ENCODE measurements around the gene GLIPR2. TPM values are rescaled to one million over a fixed set of nuclear protein-coding genes. Genes with fewer than 3 reads are reported as not detected.

Gene GLIPR2
- total RNA-seq, 1 experiment from 2014 or later, result 1.6 TPM

- Mint-ChIP-seq H3K4me1 (ENCODE audit: low read depth, unreplicated experiment) (no peaks in the 10 kb centered on the region), H3K36me3 (ENCODE audit: insufficient read depth, unreplicated experiment) (no peaks in the 10 kb centered on the region), H3K27me3 (ENCODE audit: insufficient read depth, unreplicated experiment) (no peaks in the 10 kb centered on the region), H3K4me3 (ENCODE audit: unreplicated experiment) (no peak overlapping the region), H3K9me3 (ENCODE audit: unreplicated experiment) (peaks cover 15% of the 10 kb centered on the region), H3K27ac (ENCODE audit: unreplicated experiment) (no peak overlapping the region)
- Histone ChIP-seq H3K4me3 (ENCODE audit: low read depth, low read length) (no peak overlapping the region), H3K27me3 (replicated peaks; ENCODE audit: control insufficient read depth, insufficient read depth, low read length) (no peaks in the 10 kb centered on the region), H3K4me1 (no peaks in the 10 kb centered on the region), H3K9me3 (peaks cover 6% of the 10 kb centered on the region; the same call in 1 of the 2 replicates), H3K36me3 (ENCODE audit: control insufficient read depth, insufficient read depth, low read length) (no peaks in the 10 kb centered on the region)
- intact Hi-C loops (cut with micrococcal nuclease; ENCODE audit: unreplicated experiment), result no loop called here
- ChIA-PET CTCF (no interaction called here), POLR2A (no interaction called here)
- no peak for TF ChIP-seq CTCF (IDR thresholded peaks at IDR 0.05; ENCODE audit: insufficient read depth in 1 of 2, low read depth in 1 of 2, low read length in 1 of 2, severe bottlenecking in 1 of 2, unreplicated experiment in 1 of 2)
- BruUV-seq (replicated peaks), result no TSS peak
- DNase-seq, result no peak
Observed at GRCh38 chr9:36147441-36148175, 11.1 kb downstream of the GLIPR2 start.

DNA sequence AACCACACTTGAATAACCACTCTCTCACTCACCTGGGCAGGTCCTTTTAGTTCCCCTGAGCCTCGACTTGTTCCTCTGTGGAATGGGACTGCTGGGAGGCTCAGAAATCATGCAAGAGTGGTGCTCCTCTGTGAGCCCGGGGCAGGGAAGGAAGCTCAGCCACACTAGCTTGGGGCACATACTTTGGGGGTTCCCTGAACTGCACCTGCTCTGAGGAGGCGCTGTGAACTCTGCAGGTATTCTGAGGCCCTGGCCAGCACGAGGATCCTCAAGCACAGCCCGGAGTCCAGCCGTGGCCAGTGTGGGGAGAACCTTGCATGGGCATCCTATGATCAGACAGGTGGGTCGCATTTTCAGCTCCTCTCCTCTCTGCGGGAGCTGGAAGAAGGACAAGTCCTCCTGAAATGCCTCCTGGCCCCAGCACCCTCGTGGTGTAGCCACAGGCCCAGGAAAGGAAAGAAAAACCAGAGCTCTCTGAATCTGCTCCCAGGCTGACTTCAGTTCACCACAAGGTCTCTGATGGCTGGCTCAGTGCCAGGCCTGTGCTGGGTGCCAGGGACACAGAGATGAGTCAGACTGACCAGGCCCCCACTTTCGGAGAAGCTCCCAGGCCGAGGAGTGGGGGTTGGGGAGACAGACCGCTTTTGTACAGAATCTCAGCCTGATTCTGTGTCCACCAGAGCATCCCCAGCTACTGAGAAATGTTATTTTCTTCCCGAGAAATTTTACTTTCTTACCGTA, 11.9 kb downstream of the GLIPR2 start:
- no peaks in the 10 kb centered on the region for H3K36me3 Mint-ChIP-seq (ENCODE audit: insufficient read depth, unreplicated experiment)
- H3K27ac Mint-ChIP-seq (ENCODE audit: unreplicated experiment), result no peak overlapping the region
- CTCF ChIA-PET, result no interaction called here
- no TSS peak for BruUV-seq (replicated peaks)
- H3K4me1 Mint-ChIP-seq (ENCODE audit: low read depth, unreplicated experiment), result no peaks in the 10 kb centered on the region
- Histone ChIP-seq H3K4me3 (ENCODE audit: low read depth, low read length) (no peak overlapping the region), H3K9me3 (peaks cover 6% of the 10 kb centered on the region; the same call in 1 of the 2 replicates), H3K27me3 (replicated peaks; ENCODE audit: control insufficient read depth, insufficient read depth, low read length) (no peaks in the 10 kb centered on the region), H3K4me1 (no peaks in the 10 kb centered on the region), H3K36me3 (ENCODE audit: control insufficient read depth, insufficient read depth, low read length) (no peaks in the 10 kb centered on the region)
- H3K9me3 Mint-ChIP-seq (ENCODE audit: unreplicated experiment), result peaks cover 15% of the 10 kb centered on the region
- H3K27me3 Mint-ChIP-seq (ENCODE audit: insufficient read depth, unreplicated experiment), result no peaks in the 10 kb centered on the region
- DNase-seq, result no peak
- intact Hi-C loops (cut with micrococcal nuclease; ENCODE audit: unreplicated experiment), result no loop called here
- H3K4me3 Mint-ChIP-seq (ENCODE audit: unreplicated experiment), result no peak overlapping the region
- POLR2A ChIA-PET, result no interaction called here
- TF ChIP-seq CTCF (IDR thresholded peaks at IDR 0.05; ENCODE audit: insufficient read depth in 1 of 2, low read depth in 1 of 2, low read length in 1 of 2, severe bottlenecking in 1 of 2, unreplicated experiment in 1 of 2), result no peak

DNA sequence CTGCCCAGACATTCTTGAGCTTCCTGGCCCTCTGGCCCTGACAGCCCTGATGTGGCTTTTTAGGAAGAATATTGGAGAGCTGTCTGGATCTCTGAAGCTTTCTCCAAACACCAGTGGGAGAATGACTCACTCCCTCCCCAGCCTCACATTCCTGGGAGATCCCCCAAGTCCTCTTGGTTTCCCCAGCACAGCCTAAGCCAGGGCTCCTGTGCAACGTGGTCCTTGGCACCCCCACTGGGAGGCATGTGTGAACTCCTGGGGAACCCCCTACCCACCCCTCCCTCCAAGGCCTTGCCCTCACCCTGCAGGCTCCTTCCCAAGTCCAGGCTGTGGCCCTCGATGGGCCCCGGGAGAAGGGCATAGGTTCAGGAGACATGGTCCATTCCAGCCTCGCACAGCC, 12.7 kb downstream of the GLIPR2 start:
- no peak overlapping the region for H3K4me3 Mint-ChIP-seq (ENCODE audit: unreplicated experiment)

More for the DNA sequence above, 12.7 kb downstream of the GLIPR2 start:
- H3K27ac Mint-ChIP-seq (ENCODE audit: unreplicated experiment), result no peak overlapping the region
- H3K27me3 ChIP-seq (replicated peaks; ENCODE audit: control insufficient read depth, insufficient read depth, low read length), result no peaks in the 10 kb centered on the region
- intact Hi-C loops (cut with micrococcal nuclease; ENCODE audit: unreplicated experiment), result no loop called here
- no peaks in the 10 kb centered on the region for H3K4me1 Mint-ChIP-seq (ENCODE audit: low read depth, unreplicated experiment)
- H3K4me3 ChIP-seq (ENCODE audit: low read depth, low read length), result no peak overlapping the region
- no TSS peak for BruUV-seq (replicated peaks)
- ChIA-PET POLR2A (no interaction called here), CTCF (no interaction called here)
- H3K27me3 Mint-ChIP-seq (ENCODE audit: insufficient read depth, unreplicated experiment), result no peaks in the 10 kb centered on the region
- no peaks in the 10 kb centered on the region for H3K36me3 Mint-ChIP-seq (ENCODE audit: insufficient read depth, unreplicated experiment)
- DNase-seq, result no peak
- H3K9me3 Mint-ChIP-seq (ENCODE audit: unreplicated experiment), result peaks cover 15% of the 10 kb centered on the region
- peaks cover 6% of the 10 kb centered on the region; the same call in 1 of the 2 replicates for H3K9me3 ChIP-seq
- H3K36me3 ChIP-seq (ENCODE audit: control insufficient read depth, insufficient read depth, low read length), result no peaks in the 10 kb centered on the region
- no peak for TF ChIP-seq CTCF (IDR thresholded peaks at IDR 0.05; ENCODE audit: insufficient read depth in 1 of 2, low read depth in 1 of 2, low read length in 1 of 2, severe bottlenecking in 1 of 2, unreplicated experiment in 1 of 2)
- no peaks in the 10 kb centered on the region for H3K4me1 ChIP-seq

All from Caco-2 (cell line).